Loucy (cell line): ENCODE measurements around the gene TSSC4.

Experiments
- CTCF ChIP-seq: fragments of 200-600 bp; sonication (generic); conservative IDR thresholded peaks from 2 replicates; pipeline ENCODE4 v1.5.1; 2014; ENCODE audit warnings: mild to moderate bottlenecking, antibody characterized with exemption, low read length
- EZH2phosphoT487 ChIP-seq: fragments of 200-600 bp; IDR thresholded peaks from 2 replicates; pipeline ENCODE4 v1.6.1; 2018; ENCODE audit warnings: antibody characterized with exemption, mild to moderate bottlenecking, moderate library complexity, borderline replicate concordance

- TF ChIP-seq CTCF (no peak), EZH2phosphoT487 (no peak)
Measured at GRCh38 chr11:2380807-2381350, 19.7 kb upstream of the TSSC4 start.
